CD4-positive, alpha-beta T cell (primary cell): ENCODE measurements around the gene ITGA5. TPM values are rescaled to one million over a fixed set of nuclear protein-coding genes. Genes with fewer than 3 reads are reported as not detected.

Experiments
- ATAC-seq: fragments of 200-7000 bp; cut with Tn5 transposase; one replicate; pipeline ENCODE4 v1.10.0; 2022; ENCODE audit warnings: mild to moderate bottlenecking; ENCODE audit not compliant: poor library complexity
- CTCF ChIA-PET: fragments of 350-600 bp; sonication (Branson Sonifier 250); formaldehyde crosslinking; loops from one replicate; lab custom pipeline; 2021; ENCODE audit warnings: antibody characterized with exemption, inconsistent platforms; lab: Charles Lee
- POLR2A ChIA-PET: fragments of 350-600 bp; sonication (Branson Sonifier 250); formaldehyde crosslinking; loops from one replicate; lab custom pipeline; 2021; ENCODE audit warnings: antibody characterized with exemption, inconsistent platforms; lab: Charles Lee
- DNase-seq, 14 experiments: peaks; one replicate each; pipeline ENCODE4 v3.0.0-alpha.2; 2013 to 2020; ENCODE audit warnings: mixed read lengths in 2 of 14
- H3K27ac ChIP-seq, 2 donors: one replicate each; pipeline versions ENCODE4 v1.5.1 to v1.7.0; 2013; ENCODE audit warnings: low read length in 2 of 2, low read depth in 1 of 2, mild to moderate bottlenecking in 1 of 2
- H3K27me3 ChIP-seq, 2 experiments: 1 replicate in 1 of 2; 2 replicates in 1 of 2; pipeline versions ENCODE4 v1.6.1 to v1.7.0; 2013; ENCODE audit warnings: low read length in 2 of 2, control low read depth in 1 of 2, mild to moderate bottlenecking in 1 of 2, moderate library complexity in 1 of 2; ENCODE audit not compliant: insufficient read depth in 2 of 2, control insufficient read depth in 1 of 2
- H3K36me3 ChIP-seq: one replicate; pipeline ENCODE4 v1.6.1; 2013; ENCODE audit warnings: low read length, control low read depth; ENCODE audit not compliant: insufficient read depth
- H3K4me1 ChIP-seq: one replicate; pipeline ENCODE4 v1.6.1; 2013; ENCODE audit warnings: low read length, control low read depth; ENCODE audit not compliant: insufficient read depth
- H3K4me3 ChIP-seq: one replicate; pipeline ENCODE4 v1.5.1; 2013; ENCODE audit warnings: mild to moderate bottlenecking, low read length, moderate library complexity
- H3K9me3 ChIP-seq, 2 experiments: 1 replicate in 1 of 2; 2 replicates in 1 of 2; pipeline versions ENCODE4 v1.6.1 to v1.7.0; 2013; ENCODE audit warnings: low read length in 2 of 2, mild to moderate bottlenecking in 2 of 2, control low read depth in 1 of 2, moderate library complexity in 1 of 2; ENCODE audit not compliant: control insufficient read depth in 1 of 2, insufficient read depth in 1 of 2
- H3K27ac Mint-ChIP-seq: one replicate; pipeline ENCODE4 v1.8.0; 2020; ENCODE audit warnings: mixed read lengths
- H3K27me3 Mint-ChIP-seq: one replicate; pipeline ENCODE4 v1.8.0; 2021; ENCODE audit warnings: mixed read lengths
- H3K36me3 Mint-ChIP-seq: one replicate; pipeline ENCODE4 v1.8.0; 2021; ENCODE audit warnings: low read depth, mixed read lengths
- H3K4me1 Mint-ChIP-seq: one replicate; pipeline ENCODE4 v1.8.0; 2021; ENCODE audit warnings: low read depth, mixed read lengths
- H3K4me3 Mint-ChIP-seq: one replicate; pipeline ENCODE4 v1.8.0; 2020; ENCODE audit warnings: mild to moderate bottlenecking, mixed read lengths
- H3K9me3 Mint-ChIP-seq: one replicate; pipeline ENCODE4 v1.8.0; 2020; ENCODE audit warnings: mixed read lengths
- CTCF ChIP-seq: fragments of 200-600 bp; IDR thresholded peaks from one replicate; pipeline ENCODE4 v1.8.0; 2022; ENCODE audit warnings: antibody characterized with exemption, mild to moderate bottlenecking
- intact Hi-C, 2 experiments: fragments of 100-400 bp; cut with DNase I in 1 of 2; cut with micrococcal nuclease in 1 of 2; formaldehyde crosslinking; loops; one replicate each; pipeline versions ENCODE4 v1.15.1 to v1.9.0; 2023 to 2025; cut with DNase I, micrococcal nuclease
- total RNA-seq, 174 experiments: library from RNA in 2 of 174; stranded (reverse) in 2 of 174; gene quantifications; one replicate each; pipeline ENCODE4 v1.2.3 and lab custom pipeline; 2021 to 2026

ITGA5 gene
- total RNA-seq, 2 experiments from 2014 or later, result 143 to 159 TPM

GRCh38 chr12:54412348-54412747 is 6.7 kb downstream of the ITGA5 start:
- Histone ChIP-seq H3K4me3 (peak overlapping the region; percentile 50), H3K27ac (peak overlapping the region; percentile 94 to 99), H3K4me1 (peaks cover 97% of the 10 kb centered on the region), H3K9me3 (no peaks in the 10 kb centered on the region), H3K27me3 (no peaks in the 10 kb centered on the region), H3K36me3 (peaks cover 38% of the 10 kb centered on the region)
- Mint-ChIP-seq H3K4me1 (peaks cover 79% of the 10 kb centered on the region), H3K36me3 (peaks cover 57% of the 10 kb centered on the region), H3K27me3 (no peaks in the 10 kb centered on the region), H3K9me3 (no peaks in the 10 kb centered on the region), H3K4me3 (peak overlapping the region; percentile 78), H3K27ac (peak overlapping the region; percentile 95)
- intact Hi-C loops, result loop anchor here in 1 of 2 experiments (2.0 kb wide), 1 partner anchor 14 kb away; no protein-coding TSS in a partner anchor
- POLR2A ChIA-PET, result interaction anchor here (0.8 to 4.2 kb wide), 9 partner anchors 12 to 148 kb away, joined by 3 to 52 read pairs (median 5); partner anchors contain the start of genes COPZ1, HNRNPA1 and NCKAP1L
- DNase-seq, result peak in 1 of 14 experiments; percentile 11
- ATAC-seq, result no peak
- CTCF ChIA-PET, result interaction anchor here (2.8 to 11.8 kb wide), 2 partner anchors 10 to 27 kb away, joined by 9 to 147 read pairs; no protein-coding TSS in a partner anchor
- no peak for TF ChIP-seq CTCF

GRCh38 chr12:54411391-54412241 is 7.5 kb downstream of the ITGA5 start:
- TF ChIP-seq CTCF, result no peak
- H3K27me3 Mint-ChIP-seq, result no peaks in the 10 kb centered on the region
- Histone ChIP-seq H3K4me1 (peaks cover 91% of the 10 kb centered on the region), H3K36me3 (peaks cover 45% of the 10 kb centered on the region), H3K27ac (peak overlapping the region; percentile 94 to 99), H3K27me3 (no peaks in the 10 kb centered on the region), H3K9me3 (no peaks in the 10 kb centered on the region), H3K4me3 (peak overlapping the region; percentile 50)
- peaks cover 59% of the 10 kb centered on the region for H3K36me3 Mint-ChIP-seq
- CTCF ChIA-PET, result interaction anchor here (0.8 to 11.8 kb wide), 3 partner anchors 10 to 32 kb away, joined by 3 to 147 read pairs (median 10); no protein-coding TSS in a partner anchor
- H3K4me3 Mint-ChIP-seq, result peak overlapping the region; percentile 78
- H3K27ac Mint-ChIP-seq, result peak overlapping the region; percentile 95
- peak; percentile 46 for ATAC-seq
- H3K9me3 Mint-ChIP-seq, result no peaks in the 10 kb centered on the region
- peak in 13 of 14 experiments; percentile 45 to 83 (median 68) for DNase-seq
- peaks cover 79% of the 10 kb centered on the region for H3K4me1 Mint-ChIP-seq
- POLR2A ChIA-PET, result interaction anchor here (0.8 to 4.2 kb wide), 4 partner anchors 11 to 131 kb away, joined by 3 to 52 read pairs (median 4); partner anchors contain the start of genes COPZ1 and HNRNPA1
- intact Hi-C loops, result loop anchor here in 1 of 2 experiments (2.0 kb wide), 1 partner anchor 13 kb away; no protein-coding TSS in a partner anchor

GRCh38 chr12:54409267-54409666 is 9.8 kb downstream of the ITGA5 start:
- no peaks in the 10 kb centered on the region for H3K9me3 Mint-ChIP-seq
- peaks cover 73% of the 10 kb centered on the region for H3K4me1 Mint-ChIP-seq
- DNase-seq (peak in 1 of 14 experiments; percentile 21), ATAC-seq (no peak)
- H3K36me3 ChIP-seq, result peaks cover 69% of the 10 kb centered on the region
- no peaks in the 10 kb centered on the region for H3K27me3 Mint-ChIP-seq
- intact Hi-C loops, result no loop called here
- ChIA-PET CTCF (interaction anchor here (1.1 to 2.4 kb wide), 2 partner anchors 10 to 14 kb away, joined by 3 to 16 read pairs; no protein-coding TSS in a partner anchor), POLR2A (no interaction called here)
- H3K4me1 ChIP-seq, result peaks cover 86% of the 10 kb centered on the region
- H3K9me3 ChIP-seq, result no peaks in the 10 kb centered on the region
- no peak overlapping the region for H3K4me3 ChIP-seq
- H3K36me3 Mint-ChIP-seq, result peaks cover 79% of the 10 kb centered on the region
- H3K27ac ChIP-seq, result peak overlapping the region; percentile 29 to 36
- no peaks in the 10 kb centered on the region for H3K27me3 ChIP-seq
- peak overlapping the region; percentile 95 for H3K27ac Mint-ChIP-seq
- no peak for TF ChIP-seq CTCF
- no peak overlapping the region for H3K4me3 Mint-ChIP-seq
